ENCODE data around the gene MLANA.

- TF ChIP-seq CTCF (IDR thresholded peaks at IDR 0.05) (no peak), POLR2A (IDR thresholded peaks at IDR 0.05) (no peak)
These were observed 3.0 kb downstream of the MLANA start for GRCh38 chr9:5893591-5894236.

All from body of pancreas (tissue), 4 donors.